HEK293 (cell line): ENCODE results near the gene BORCS5.

Experiments
- KLF10 ChIP-seq: fragments of 450-650 bp; IDR thresholded peaks from 2 replicates; pipeline ENCODE4 v1.5.1; 2018; ENCODE audit warnings: missing biosample characterization, mild to moderate bottlenecking, missing genetic modification characterization
- RBAK ChIP-seq: fragments of 450-650 bp; formaldehyde crosslinking; IDR thresholded peaks from 2 replicates; pipeline ENCODE4 v1.5.1; 2016; ENCODE audit warnings: missing biosample characterization, missing genetic modification characterization
- SCRT1 ChIP-seq: fragments of 450-650 bp; formaldehyde crosslinking; IDR thresholded peaks from 2 replicates; pipeline ENCODE4 v1.5.1; 2016; ENCODE audit warnings: missing biosample characterization, missing genetic modification characterization, borderline replicate concordance
- YY2 ChIP-seq: fragments of 450-650 bp; formaldehyde crosslinking; IDR thresholded peaks from 2 replicates; pipeline ENCODE4 v1.5.1; 2016; ENCODE audit warnings: missing biosample characterization, missing genetic modification characterization
- ZBTB17 ChIP-seq: fragments of 450-650 bp; formaldehyde crosslinking; IDR thresholded peaks from 2 replicates; pipeline ENCODE4 v1.5.1; 2016; ENCODE audit warnings: missing biosample characterization, missing genetic modification characterization
- ZBTB21 ChIP-seq: fragments of 450-650 bp; formaldehyde crosslinking; IDR thresholded peaks from 2 replicates; pipeline ENCODE4 v1.5.1; 2017; ENCODE audit warnings: missing biosample characterization, missing genetic modification characterization
- ZNF121 ChIP-seq: fragments of 450-650 bp; formaldehyde crosslinking; IDR thresholded peaks from 2 replicates; pipeline ENCODE4 v1.5.1; 2016; ENCODE audit warnings: missing biosample characterization, missing genetic modification characterization
- ZNF146 ChIP-seq: fragments of 450-650 bp; formaldehyde crosslinking; IDR thresholded peaks from 2 replicates; pipeline ENCODE4 v1.5.1; 2016; ENCODE audit warnings: missing biosample characterization, missing genetic modification characterization
- ZNF202 ChIP-seq: fragments of 450-650 bp; formaldehyde crosslinking; IDR thresholded peaks from 2 replicates; pipeline ENCODE4 v1.5.1; 2016; ENCODE audit warnings: missing biosample characterization, missing genetic modification characterization, borderline replicate concordance
- ZNF214 ChIP-seq: fragments of 450-650 bp; formaldehyde crosslinking; IDR thresholded peaks from 2 replicates; pipeline ENCODE4 v1.5.1; 2017; ENCODE audit warnings: missing biosample characterization, mild to moderate bottlenecking, missing genetic modification characterization, borderline replicate concordance
- ZNF248 ChIP-seq: fragments of 450-650 bp; formaldehyde crosslinking; IDR thresholded peaks from 2 replicates; pipeline ENCODE4 v1.5.1; 2017; ENCODE audit warnings: missing biosample characterization, missing genetic modification characterization
- ZNF341 ChIP-seq: fragments of 450-650 bp; formaldehyde crosslinking; IDR thresholded peaks from 2 replicates; pipeline ENCODE4; 2016; ENCODE audit warnings: low read depth, missing biosample characterization, missing genetic modification characterization
- ZNF354C ChIP-seq: fragments of 450-650 bp; formaldehyde crosslinking; IDR thresholded peaks from 2 replicates; pipeline ENCODE4 v1.5.1; 2016; ENCODE audit warnings: missing biosample characterization, missing genetic modification characterization, low read depth, borderline replicate concordance
- ZNF416 ChIP-seq: fragments of 450-650 bp; formaldehyde crosslinking; IDR thresholded peaks from 2 replicates; pipeline ENCODE4 v1.5.1; 2016; ENCODE audit warnings: missing biosample characterization, missing genetic modification characterization
- ZNF501 ChIP-seq: fragments of 450-650 bp; formaldehyde crosslinking; IDR thresholded peaks from 2 replicates; pipeline ENCODE4 v1.5.1; 2016; ENCODE audit warnings: missing biosample characterization, missing genetic modification characterization
- ZNF529 ChIP-seq: fragments of 450-650 bp; formaldehyde crosslinking; IDR thresholded peaks from 2 replicates; pipeline ENCODE4 v1.5.1; 2017; ENCODE audit warnings: missing genetic modification characterization, missing biosample characterization; ENCODE audit not compliant: insufficient replicate concordance
- ZNF548 ChIP-seq: fragments of 450-650 bp; formaldehyde crosslinking; IDR thresholded peaks from 2 replicates; pipeline ENCODE4 v1.5.1; 2016; ENCODE audit warnings: missing biosample characterization, missing genetic modification characterization
- ZNF596 ChIP-seq: fragments of 450-650 bp; IDR thresholded peaks from 2 replicates; pipeline ENCODE4 v1.5.0; 2018; ENCODE audit warnings: missing biosample characterization, mild to moderate bottlenecking, missing genetic modification characterization, moderate library complexity
- ZNF623 ChIP-seq: fragments of 450-650 bp; formaldehyde crosslinking; IDR thresholded peaks from 2 replicates; pipeline ENCODE4 v1.5.1; 2016; ENCODE audit warnings: missing biosample characterization, missing genetic modification characterization
- ZNF629 ChIP-seq: fragments of 450-650 bp; formaldehyde crosslinking; IDR thresholded peaks from 2 replicates; pipeline ENCODE4 v1.5.1; 2017; ENCODE audit warnings: missing biosample characterization, missing genetic modification characterization
- ZSCAN16 ChIP-seq: fragments of 450-650 bp; formaldehyde crosslinking; IDR thresholded peaks from 2 replicates; pipeline ENCODE4 v1.5.1; 2016; ENCODE audit warnings: missing biosample characterization, missing genetic modification characterization
- TF ChIP-seq, protein P1 (sequence below): fragments of 450-650 bp; formaldehyde crosslinking; IDR thresholded peaks from 2 replicates; pipeline ENCODE4 v1.5.1; 2017; ENCODE audit warnings: missing biosample characterization, missing genetic modification characterization
- TF ChIP-seq, protein P2 (sequence below): fragments of 450-650 bp; formaldehyde crosslinking; IDR thresholded peaks from 2 replicates; pipeline ENCODE4 v1.5.1; 2016; ENCODE audit warnings: missing biosample characterization, missing genetic modification characterization
- TF ChIP-seq, protein P3 (sequence below): fragments of 450-650 bp; formaldehyde crosslinking; IDR thresholded peaks from 2 replicates; pipeline ENCODE4 v1.5.1; 2016; ENCODE audit warnings: missing biosample characterization, missing genetic modification characterization
- TF ChIP-seq, protein P4 (sequence below): fragments of 450-650 bp; formaldehyde crosslinking; IDR thresholded peaks from 2 replicates; pipeline ENCODE4 v1.5.1; 2016; ENCODE audit warnings: missing biosample characterization, missing genetic modification characterization
- TF ChIP-seq, protein P5 (sequence below): IDR thresholded peaks from 2 replicates; pipeline ENCODE4 v1.6.1; 2011; ENCODE audit warnings: mild to moderate bottlenecking, low read depth, low read length, borderline replicate concordance
- TF ChIP-seq, protein P6 (sequence below): fragments of 450-650 bp; formaldehyde crosslinking; IDR thresholded peaks from 2 replicates; pipeline ENCODE4 v1.5.1; 2016; ENCODE audit warnings: missing biosample characterization, missing genetic modification characterization
- TF ChIP-seq, protein P7 (sequence below): fragments of 450-650 bp; formaldehyde crosslinking; optimal IDR thresholded peaks from 2 replicates; pipeline ENCODE3; 2016; ENCODE audit warnings: missing biosample characterization, mild to moderate bottlenecking, missing genetic modification characterization

BORCS5 gene

DNA sequence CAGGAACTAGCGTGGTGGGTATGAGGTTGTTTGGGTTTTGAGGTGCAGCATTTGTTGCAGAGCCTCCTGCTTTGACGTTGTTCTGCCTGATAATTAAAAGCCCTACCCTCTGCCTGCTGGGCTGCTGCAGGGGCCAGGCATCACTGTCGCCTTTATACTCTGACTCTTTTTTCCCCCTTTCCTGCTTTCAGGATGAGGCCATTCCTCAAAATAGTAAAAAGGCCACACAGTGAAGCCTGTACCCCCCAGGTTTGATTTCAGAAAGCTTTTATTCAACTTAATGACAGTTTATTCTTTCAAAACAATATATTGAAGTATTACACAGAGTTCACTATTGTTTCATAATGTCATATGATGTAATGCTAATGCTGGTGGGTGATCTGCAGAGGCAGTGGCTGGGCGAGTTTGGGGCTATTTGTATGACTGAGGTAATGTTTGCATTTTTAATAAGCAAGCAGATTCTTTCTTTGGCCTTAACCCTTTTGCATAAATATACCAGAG lies 9.1 kb downstream of the BORCS5 start (continued):
- 0 out of 2 replicates have a peak, but pooled peaks have one; percentile 28 for TF ChIP-seq ZBTB21
- TF ChIP-seq RBAK: no peak
- no peak for TF ChIP-seq ZNF529 (tag by site-specific recombination)
- TF ChIP-seq ZNF214 (tag by site-specific recombination): no peak
- no peak for TF ChIP-seq ZNF248 (tag by site-specific recombination)
- TF ChIP-seq, protein P1, sequence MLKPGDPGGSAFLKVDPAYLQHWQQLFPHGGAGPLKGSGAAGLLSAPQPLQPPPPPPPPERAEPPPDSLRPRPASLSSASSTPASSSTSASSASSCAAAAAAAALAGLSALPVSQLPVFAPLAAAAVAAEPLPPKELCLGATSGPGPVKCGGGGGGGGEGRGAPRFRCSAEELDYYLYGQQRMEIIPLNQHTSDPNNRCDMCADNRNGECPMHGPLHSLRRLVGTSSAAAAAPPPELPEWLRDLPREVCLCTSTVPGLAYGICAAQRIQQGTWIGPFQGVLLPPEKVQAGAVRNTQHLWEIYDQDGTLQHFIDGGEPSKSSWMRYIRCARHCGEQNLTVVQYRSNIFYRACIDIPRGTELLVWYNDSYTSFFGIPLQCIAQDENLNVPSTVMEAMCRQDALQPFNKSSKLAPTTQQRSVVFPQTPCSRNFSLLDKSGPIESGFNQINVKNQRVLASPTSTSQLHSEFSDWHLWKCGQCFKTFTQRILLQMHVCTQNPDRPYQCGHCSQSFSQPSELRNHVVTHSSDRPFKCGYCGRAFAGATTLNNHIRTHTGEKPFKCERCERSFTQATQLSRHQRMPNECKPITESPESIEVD (tag by site-specific recombination): peak; percentile 89
- no peak for TF ChIP-seq ZNF146 (tag by site-specific recombination)
- TF ChIP-seq ZNF596: no peak
- TF ChIP-seq, protein P2, sequence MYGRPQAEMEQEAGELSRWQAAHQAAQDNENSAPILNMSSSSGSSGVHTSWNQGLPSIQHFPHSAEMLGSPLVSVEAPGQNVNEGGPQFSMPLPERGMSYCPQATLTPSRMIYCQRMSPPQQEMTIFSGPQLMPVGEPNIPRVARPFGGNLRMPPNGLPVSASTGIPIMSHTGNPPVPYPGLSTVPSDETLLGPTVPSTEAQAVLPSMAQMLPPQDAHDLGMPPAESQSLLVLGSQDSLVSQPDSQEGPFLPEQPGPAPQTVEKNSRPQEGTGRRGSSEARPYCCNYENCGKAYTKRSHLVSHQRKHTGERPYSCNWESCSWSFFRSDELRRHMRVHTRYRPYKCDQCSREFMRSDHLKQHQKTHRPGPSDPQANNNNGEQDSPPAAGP: no peak
- TF ChIP-seq, protein P3, sequence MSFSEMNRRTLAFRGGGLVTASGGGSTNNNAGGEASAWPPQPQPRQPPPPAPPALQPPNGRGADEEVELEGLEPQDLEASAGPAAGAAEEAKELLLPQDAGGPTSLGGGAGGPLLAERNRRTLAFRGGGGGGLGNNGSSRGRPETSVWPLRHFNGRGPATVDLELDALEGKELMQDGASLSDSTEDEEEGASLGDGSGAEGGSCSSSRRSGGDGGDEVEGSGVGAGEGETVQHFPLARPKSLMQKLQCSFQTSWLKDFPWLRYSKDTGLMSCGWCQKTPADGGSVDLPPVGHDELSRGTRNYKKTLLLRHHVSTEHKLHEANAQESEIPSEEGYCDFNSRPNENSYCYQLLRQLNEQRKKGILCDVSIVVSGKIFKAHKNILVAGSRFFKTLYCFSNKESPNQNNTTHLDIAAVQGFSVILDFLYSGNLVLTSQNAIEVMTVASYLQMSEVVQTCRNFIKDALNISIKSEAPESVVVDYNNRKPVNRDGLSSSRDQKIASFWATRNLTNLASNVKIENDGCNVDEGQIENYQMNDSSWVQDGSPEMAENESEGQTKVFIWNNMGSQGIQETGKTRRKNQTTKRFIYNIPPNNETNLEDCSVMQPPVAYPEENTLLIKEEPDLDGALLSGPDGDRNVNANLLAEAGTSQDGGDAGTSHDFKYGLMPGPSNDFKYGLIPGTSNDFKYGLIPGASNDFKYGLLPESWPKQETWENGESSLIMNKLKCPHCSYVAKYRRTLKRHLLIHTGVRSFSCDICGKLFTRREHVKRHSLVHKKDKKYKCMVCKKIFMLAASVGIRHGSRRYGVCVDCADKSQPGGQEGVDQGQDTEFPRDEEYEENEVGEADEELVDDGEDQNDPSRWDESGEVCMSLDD (tag by site-specific recombination): no peak
- TF ChIP-seq ZNF548: no peak
- no peak for TF ChIP-seq ZNF501 (tag by site-specific recombination)
- peak; percentile 71 for TF ChIP-seq ZNF629 (tag by site-specific recombination)
- TF ChIP-seq ZNF121 (tag by site-specific recombination): no peak
- no peak for TF ChIP-seq ZNF341
- TF ChIP-seq, protein P4, sequence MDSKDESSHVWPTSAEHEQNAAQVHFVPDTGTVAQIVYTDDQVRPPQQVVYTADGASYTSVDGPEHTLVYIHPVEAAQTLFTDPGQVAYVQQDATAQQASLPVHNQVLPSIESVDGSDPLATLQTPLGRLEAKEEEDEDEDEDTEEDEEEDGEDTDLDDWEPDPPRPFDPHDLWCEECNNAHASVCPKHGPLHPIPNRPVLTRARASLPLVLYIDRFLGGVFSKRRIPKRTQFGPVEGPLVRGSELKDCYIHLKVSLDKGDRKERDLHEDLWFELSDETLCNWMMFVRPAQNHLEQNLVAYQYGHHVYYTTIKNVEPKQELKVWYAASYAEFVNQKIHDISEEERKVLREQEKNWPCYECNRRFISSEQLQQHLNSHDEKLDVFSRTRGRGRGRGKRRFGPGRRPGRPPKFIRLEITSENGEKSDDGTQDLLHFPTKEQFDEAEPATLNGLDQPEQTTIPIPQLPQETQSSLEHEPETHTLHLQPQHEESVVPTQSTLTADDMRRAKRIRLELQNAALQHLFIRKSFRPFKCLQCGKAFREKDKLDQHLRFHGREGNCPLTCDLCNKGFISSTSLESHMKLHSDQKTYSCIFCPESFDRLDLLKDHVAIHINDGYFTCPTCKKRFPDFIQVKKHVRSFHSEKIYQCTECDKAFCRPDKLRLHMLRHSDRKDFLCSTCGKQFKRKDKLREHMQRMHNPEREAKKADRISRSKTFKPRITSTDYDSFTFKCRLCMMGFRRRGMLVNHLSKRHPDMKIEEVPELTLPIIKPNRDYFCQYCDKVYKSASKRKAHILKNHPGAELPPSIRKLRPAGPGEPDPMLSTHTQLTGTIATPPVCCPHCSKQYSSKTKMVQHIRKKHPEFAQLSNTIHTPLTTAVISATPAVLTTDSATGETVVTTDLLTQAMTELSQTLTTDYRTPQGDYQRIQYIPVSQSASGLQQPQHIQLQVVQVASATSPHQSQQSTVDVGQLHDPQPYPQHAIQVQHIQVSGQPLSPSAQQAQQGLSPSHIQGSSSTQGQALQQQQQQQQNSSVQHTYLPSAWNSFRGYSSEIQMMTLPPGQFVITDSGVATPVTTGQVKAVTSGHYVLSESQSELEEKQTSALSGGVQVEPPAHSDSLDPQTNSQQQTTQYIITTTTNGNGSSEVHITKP (tag by site-specific recombination): 0 out of 2 replicates have a peak, but pooled peaks have one; percentile 27
- TF ChIP-seq KLF10: no peak
- no peak for TF ChIP-seq ZNF202
- TF ChIP-seq YY2 (tag by site-specific recombination): no peak
- TF ChIP-seq, protein P5, sequence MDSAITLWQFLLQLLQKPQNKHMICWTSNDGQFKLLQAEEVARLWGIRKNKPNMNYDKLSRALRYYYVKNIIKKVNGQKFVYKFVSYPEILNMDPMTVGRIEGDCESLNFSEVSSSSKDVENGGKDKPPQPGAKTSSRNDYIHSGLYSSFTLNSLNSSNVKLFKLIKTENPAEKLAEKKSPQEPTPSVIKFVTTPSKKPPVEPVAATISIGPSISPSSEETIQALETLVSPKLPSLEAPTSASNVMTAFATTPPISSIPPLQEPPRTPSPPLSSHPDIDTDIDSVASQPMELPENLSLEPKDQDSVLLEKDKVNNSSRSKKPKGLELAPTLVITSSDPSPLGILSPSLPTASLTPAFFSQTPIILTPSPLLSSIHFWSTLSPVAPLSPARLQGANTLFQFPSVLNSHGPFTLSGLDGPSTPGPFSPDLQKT: no peak
- TF ChIP-seq ZNF354C (tag by site-specific recombination): no peak
- no peak for TF ChIP-seq ZNF623 (tag by site-specific recombination)
- TF ChIP-seq, protein P6, sequence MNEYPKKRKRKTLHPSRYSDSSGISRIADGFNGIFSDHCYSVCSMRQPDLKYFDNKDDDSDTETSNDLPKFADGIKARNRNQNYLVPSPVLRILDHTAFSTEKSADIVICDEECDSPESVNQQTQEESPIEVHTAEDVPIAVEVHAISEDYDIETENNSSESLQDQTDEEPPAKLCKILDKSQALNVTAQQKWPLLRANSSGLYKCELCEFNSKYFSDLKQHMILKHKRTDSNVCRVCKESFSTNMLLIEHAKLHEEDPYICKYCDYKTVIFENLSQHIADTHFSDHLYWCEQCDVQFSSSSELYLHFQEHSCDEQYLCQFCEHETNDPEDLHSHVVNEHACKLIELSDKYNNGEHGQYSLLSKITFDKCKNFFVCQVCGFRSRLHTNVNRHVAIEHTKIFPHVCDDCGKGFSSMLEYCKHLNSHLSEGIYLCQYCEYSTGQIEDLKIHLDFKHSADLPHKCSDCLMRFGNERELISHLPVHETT: no peak
- no peak for TF ChIP-seq ZSCAN16 (tag by site-specific recombination)
- TF ChIP-seq, protein P7, sequence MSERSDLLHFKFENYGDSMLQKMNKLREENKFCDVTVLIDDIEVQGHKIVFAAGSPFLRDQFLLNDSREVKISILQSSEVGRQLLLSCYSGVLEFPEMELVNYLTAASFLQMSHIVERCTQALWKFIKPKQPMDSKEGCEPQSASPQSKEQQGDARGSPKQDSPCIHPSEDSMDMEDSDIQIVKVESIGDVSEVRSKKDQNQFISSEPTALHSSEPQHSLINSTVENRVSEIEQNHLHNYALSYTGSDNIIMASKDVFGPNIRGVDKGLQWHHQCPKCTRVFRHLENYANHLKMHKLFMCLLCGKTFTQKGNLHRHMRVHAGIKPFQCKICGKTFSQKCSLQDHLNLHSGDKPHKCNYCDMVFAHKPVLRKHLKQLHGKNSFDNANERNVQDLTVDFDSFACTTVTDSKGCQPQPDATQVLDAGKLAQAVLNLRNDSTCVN (tag by site-specific recombination): no peak
- no peak for TF ChIP-seq SCRT1 (tag by site-specific recombination)
- TF ChIP-seq ZBTB17: peak; percentile 83
- no peak for TF ChIP-seq ZNF416 (tag by site-specific recombination)
